Ishikawa (cell line): ENCODE data around the gene ELOB.

Experiments used
- EGR1 ChIP-seq: IDR thresholded peaks from 2 replicates; pipeline ENCODE4 v1.6.1; 2012
- MAX ChIP-seq: IDR thresholded peaks from 2 replicates; pipeline ENCODE4 v1.6.1; 2012
- REST ChIP-seq: IDR thresholded peaks from 2 replicates; pipeline ENCODE4 v1.6.1; 2012; ENCODE audit warnings: low read depth, mild to moderate bottlenecking
- TEAD4 ChIP-seq: IDR thresholded peaks from 2 replicates; pipeline ENCODE4 v1.6.1; 2012
- ZBTB7A ChIP-seq: IDR thresholded peaks from 2 replicates; pipeline ENCODE4 v1.6.1; 2012; ENCODE audit warnings: low read depth

- no peak for TF ChIP-seq MAX
- TF ChIP-seq REST, result no peak
- 0 out of 2 replicates have a peak, but pooled peaks have one; percentile 17 for TF ChIP-seq EGR1
- no peak for TF ChIP-seq ZBTB7A
- no peak for TF ChIP-seq TEAD4
Measured at GRCh38 chr16:2817340-2818271, 40.5 kb upstream of the ELOB start.
